HL-60/S4 treated with retinoic acid at 250 ng/mL for 4 days and 3 days (cell line): ENCODE results near the gene SKIC2.
"Not testable (repeated sequence)": the region's sequence is repeated elsewhere in the genome, so short reads cannot be mapped to it uniquely, and the experiment has no call there.

Experiments used
- in situ Hi-C: fragments of 300-500 bp; cut with MboI; formaldehyde crosslinking; loops from 2 replicates; pipeline ENCODE4 v1.7.0; 2022; ENCODE audit warnings: low sequenced_read_pairs

The SKIC2 gene

DNA sequence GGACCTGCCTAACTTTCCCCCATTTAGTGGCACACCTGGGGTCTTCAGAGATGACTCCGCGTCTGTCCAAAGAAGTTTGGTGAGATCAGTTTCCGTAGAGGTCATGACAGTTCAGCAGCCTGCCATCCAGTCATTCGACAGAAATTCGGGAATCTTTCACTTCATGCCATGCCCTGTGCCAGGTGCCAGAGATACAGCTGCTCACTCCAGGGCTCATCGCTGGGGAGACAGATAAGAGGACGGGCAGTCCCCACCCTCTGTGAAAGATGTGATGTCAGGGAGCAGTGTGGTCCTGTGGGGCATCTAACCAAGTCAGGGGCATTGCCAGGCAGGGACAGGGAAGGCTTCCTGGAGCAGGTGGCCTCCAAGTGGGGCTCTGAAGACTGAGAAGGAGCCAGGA is 44.3 kb downstream of the SKIC2 start:
- in situ Hi-C loops = not testable (repeated sequence)

DNA sequence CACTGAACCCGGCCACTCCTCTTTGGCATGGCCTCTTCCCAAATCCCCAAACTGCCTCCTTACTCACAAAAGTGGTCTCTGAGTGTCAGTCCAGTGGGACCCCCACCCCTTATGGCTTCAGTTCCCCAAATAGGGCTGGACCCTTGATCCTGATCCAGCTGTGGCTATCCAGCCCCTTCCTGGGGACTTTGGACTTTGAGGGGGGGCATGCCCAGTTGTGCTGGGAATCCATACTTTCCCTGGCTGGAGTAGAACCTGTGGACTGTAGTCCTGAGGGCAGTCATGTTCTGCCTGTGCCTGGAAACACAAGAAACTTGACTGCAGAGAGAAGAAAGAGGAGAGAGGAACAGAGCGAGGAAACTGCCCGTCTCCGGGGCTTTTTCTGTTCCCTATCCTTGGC is 45.4 kb downstream of the SKIC2 start:
- in situ Hi-C loops = not testable (repeated sequence)

DNA sequence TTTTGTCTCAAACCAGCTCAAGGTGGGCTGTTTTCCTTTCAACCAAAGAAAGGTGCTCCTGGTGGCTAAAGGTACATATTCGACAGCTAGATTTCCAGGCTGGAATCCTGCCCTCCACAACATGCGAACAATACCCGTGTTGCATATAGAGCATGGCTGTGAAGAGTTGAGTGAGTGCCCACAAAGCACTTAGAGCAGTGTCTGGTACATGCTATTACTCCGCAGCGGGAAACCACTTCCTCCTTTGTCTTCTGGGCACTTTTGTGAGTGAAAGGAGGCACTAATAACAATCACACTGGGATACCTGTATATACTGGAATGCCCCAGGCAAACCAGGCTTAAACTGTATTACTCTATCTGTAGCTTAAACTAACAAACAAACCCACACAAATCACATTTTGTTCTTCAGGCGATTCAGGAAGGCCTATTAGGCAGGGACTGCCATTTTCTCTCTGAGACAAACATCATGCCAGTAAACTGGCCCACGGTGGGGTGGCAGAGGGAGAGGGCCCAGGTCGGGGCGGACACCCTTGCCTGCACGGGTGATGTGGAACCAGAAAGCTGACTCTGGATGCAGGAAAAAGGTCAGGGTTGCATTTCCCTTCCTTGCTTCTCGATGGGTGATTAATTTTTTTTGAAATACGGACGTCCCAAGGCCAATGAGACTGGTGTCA is 46.0 kb downstream of the SKIC2 start:
- in situ Hi-C loops = not testable (repeated sequence)

DNA sequence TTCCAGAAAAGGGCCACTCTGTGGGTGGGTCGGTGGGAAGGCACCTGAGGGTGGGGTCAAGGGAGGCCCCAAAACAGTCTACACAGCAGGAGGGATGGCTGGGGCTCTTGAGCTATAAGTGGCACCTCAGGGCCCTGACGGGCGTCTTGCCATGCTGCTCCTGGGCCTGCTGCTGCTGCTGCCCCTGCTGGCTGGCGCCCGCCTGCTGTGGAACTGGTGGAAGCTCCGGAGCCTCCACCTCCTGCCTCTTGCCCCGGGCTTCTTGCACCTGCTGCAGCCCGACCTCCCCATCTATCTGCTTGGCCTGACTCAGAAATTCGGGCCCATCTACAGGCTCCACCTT is 46.5 kb downstream of the SKIC2 start:
- in situ Hi-C loops = not testable (repeated sequence)

DNA sequence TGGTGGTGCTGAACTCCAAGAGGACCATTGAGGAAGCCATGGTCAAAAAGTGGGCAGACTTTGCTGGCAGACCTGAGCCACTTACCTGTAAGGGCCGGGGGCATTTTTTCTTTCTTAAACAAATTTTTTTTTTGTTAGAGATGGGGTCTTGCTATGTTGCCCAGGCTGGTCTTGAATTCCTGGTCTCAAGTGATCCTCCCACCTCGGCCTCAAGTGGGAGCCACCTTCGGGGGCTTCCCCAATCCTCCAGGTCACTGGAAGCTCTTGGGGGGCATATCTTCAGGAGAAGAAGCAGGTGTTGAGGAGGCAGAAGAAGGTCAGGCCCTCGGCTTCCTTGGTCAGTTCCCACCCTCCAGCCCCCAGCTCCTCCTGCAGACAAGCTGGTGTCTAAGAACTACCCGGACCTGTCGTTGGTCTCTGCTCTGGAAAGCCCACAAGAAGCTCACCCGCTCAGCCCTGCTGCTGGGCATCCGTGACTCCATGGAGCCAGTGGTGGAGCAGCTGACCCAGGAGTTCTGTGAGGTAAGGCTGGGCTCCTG is 47.1 kb downstream of the SKIC2 start:
- in situ Hi-C loops = not testable (repeated sequence)

DNA sequence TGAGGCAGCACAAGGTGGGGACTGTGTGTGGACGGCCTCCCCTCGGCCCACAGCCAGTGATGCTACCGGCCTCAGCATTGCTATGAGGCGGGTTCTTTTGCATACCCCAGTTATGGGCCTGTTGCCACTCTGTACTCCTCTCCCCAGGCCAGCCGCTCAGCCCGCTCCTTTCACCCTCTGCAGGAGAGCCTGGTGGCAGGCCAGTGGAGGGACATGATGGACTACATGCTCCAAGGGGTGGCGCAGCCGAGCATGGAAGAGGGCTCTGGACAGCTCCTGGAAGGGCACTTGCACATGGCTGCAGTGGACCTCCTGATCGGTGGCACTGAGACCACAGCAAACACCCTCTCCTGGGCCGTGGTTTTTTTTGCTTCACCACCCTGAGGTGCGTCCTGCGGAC is 48.1 kb downstream of the SKIC2 start:
- in situ Hi-C loops = not testable (repeated sequence)

DNA sequence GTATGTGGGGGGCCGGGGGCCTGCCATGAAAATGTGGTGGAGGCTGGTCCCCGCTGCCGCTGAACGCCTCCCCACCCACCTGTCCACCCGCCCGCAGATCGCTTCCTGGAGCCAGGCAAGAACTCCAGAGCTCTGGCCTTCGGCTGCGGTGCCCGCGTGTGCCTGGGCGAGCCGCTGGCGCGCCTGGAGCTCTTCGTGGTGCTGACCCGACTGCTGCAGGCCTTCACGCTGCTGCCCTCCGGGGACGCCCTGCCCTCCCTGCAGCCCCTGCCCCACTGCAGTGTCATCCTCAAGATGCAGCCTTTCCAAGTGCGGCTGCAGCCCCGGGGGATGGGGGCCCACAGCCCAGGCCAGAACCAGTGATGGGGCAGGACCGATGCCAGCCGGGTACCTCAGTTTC is 49.1 kb downstream of the SKIC2 start:
- in situ Hi-C loops = not testable (repeated sequence)

DNA sequence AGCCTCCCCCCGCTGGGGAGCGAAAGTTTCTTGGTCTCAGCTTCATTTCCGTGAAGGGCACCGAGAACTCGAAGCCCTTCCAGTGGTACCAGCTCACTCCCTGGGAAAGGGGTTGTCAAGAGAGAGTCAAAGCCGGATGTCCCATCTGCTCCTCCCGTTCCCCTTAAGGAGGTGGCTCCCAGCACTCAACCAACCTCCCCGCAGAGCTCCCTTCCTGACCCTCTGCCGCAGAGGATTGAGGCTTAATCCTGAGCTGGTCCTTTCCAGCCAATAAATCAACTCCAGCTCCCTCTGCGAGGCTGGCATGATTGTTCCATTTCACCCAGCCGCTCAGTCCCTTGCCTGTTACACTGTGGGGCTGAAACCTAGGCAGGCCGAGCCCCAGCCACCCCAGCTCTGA is 49.6 kb downstream of the SKIC2 start:
- in situ Hi-C loops = not testable (repeated sequence)

DNA sequence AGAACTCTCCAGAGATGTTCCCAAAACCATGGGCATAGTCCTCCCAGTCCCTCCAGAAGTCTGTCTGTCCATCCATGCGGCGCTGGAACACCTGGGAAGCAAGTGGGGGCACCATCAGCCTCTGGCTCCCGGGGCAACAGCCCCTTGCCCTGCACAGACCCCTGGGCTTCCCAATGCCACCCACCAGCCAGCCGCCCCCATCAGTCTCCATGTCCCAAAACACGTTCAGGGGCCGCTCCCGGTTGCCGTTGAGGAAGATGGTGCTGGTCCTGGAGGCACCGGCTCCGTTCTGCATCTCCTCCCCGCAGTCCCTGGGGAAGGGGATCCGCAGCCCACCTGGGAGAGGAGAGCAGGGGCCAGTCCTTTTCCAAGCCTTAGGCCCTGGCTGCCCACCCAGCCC is 50.6 kb downstream of the SKIC2 start:
- in situ Hi-C loops = not testable (repeated sequence)

DNA sequence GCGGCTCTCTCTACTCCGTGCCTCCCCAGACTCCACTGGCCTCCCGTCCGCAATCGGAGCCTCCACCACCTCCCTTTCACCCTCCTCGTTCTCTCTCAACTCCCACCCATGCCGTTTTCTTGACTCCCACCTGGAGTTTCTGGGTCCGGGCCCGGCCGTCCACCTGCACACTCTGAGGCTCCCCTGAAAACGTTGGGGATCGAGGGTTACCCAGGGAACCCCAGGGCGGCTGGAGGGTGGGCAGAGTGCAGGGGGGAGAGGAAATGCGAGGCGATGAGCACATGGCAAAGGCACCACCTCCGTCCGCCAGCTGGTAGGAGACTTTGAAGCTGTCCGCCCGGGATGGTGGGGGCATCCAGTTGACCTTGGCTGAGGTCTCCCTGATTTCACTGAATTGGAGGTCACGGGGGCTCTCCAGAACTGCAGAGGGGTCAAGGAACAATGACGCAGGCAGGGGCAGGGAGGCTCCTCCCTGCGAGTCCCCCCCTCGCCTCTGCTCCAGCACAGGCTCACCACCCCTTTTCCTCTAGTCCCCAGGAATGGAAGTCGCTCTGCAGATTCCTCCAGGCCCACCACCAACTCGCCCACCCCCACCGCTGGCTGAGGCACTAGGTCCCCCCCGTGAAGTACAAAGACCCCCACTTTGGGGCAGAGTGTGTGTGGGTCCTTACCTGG is 52.0 kb downstream of the SKIC2 start:
- in situ Hi-C loops = not testable (repeated sequence)

DNA sequence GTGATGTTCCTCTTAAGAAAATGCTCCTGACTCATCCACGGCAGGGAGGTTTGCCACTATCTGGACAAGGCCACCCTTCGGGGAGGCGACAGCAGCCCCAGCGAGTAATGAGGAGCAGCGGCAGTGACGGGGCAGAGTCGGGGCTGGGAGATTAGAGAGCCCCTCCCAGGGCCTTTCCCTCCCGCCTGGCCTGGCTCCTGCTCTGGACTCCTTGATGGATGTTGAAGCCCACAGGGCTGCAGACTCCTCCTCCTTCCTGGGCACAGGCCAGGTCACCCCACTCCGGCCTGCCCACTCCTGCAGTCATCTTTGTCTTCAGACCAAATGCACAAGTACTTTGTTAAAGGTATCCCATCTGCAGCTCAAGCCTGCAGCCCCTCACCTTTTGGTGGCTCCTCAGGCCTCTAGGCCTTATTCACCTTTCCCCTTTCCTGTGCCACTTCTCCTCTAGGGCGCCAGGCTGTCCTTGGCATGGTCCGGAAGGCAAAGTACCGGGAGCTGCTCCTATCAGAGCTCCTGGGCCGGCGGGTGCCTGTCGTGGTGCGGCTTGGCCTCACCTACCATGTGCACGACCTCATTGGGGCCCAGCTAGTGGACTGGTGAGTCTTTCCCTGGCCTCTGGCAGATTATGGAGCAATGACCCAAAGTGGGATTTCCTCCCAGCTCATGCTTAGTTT is 54.1 kb downstream of the SKIC2 start:
- in situ Hi-C loops = not testable (repeated sequence)

DNA sequence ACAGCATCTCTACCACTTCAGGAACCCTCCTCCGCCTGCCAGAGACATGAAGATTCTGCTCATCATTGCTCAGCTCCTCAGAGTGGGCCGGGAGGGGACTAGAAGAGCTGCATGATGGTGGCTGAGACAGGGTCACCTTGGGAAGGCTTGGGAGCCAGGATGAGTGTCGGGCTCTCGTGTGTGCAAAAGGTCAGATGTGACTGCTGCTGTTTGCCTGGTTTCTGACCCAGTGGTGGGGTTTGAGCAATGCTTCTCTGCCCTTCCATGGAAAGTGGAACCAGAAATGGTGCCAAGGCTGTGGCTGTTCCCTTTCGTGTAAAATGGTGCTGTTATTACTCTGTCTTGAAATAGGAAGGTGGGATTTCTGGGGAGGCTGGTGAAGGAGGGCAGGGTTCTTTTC is 54.8 kb downstream of the SKIC2 start:
- in situ Hi-C loops = not testable (repeated sequence)

DNA sequence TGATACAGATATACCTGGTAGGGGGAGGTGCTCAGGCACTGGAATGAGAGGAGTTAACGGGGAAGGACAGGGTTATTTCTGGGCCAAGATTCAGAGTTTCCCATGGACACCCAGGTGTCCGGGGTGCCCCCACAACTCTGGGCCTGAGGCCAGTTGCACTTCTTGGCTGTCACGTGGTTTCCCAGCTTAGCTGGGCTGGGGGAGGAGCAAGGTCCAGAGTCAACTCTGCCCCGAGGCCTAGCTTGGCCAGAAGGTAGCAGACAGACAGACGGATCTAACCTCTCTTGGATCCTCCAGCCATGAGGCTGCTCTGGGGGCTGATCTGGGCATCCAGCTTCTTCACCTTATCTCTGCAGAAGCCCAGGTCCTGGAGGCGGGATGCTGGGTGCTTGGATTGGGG is 55.6 kb downstream of the SKIC2 start, which contains the start of gene C4B:
Gene C4B (plus strand): TSS at position 249 of the 400 bp plus-strand sequence. CDS start 51 bp downstream, at position 300.
- in situ Hi-C loops = not testable (repeated sequence)
